Thyroid gland (tissue), 4 donors: ENCODE data around the gene AKT1. TPM values are rescaled to one million over a fixed set of nuclear protein-coding genes. Genes with fewer than 3 reads are reported as not detected.

Experiments used
- DNase-seq, 2 donors: peaks; one replicate each; pipeline ENCODE4 v3.0.0-alpha.2; 2019
- H3K27ac ChIP-seq, 3 donors: fragments of 200-600 bp; sonication (generic); 1 replicate in 2 of 3; 2 replicates in 1 of 3; pipeline ENCODE4 v1.5.1; 2016 to 2019; ENCODE audit warnings: mild to moderate bottlenecking in 1 of 3, moderate library complexity in 1 of 3
- H3K27me3 ChIP-seq: fragments of 200-600 bp; sonication (generic); one replicate; pipeline ENCODE4 v1.5.1; 2019
- H3K36me3 ChIP-seq, 2 donors: fragments of 200-600 bp; sonication (generic); one replicate each; pipeline ENCODE4 v1.5.1; 2016 to 2019
- H3K4me1 ChIP-seq, 2 donors: fragments of 200-600 bp; sonication (generic); one replicate each; pipeline ENCODE4 v1.5.1; 2017 to 2019
- H3K4me3 ChIP-seq, 3 donors: fragments of 200-600 bp; sonication (generic); replicated peaks in 1 of 3; 1 replicate in 2 of 3; 2 replicates in 1 of 3; pipeline ENCODE4 v1.5.1; 2016; ENCODE audit warnings: mild to moderate bottlenecking in 1 of 3
- H3K9me3 ChIP-seq: fragments of 200-600 bp; sonication (generic); one replicate; pipeline ENCODE4 v1.5.1; 2017
- POLR2A ChIP-seq, 2 donors: fragments of 450-650 bp; IDR thresholded peaks; one replicate each; pipeline ENCODE4 v1.6.1; 2017; ENCODE audit warnings: antibody characterized with exemption in 2 of 2, mild to moderate bottlenecking in 2 of 2, moderate library complexity in 1 of 2
- WGBS, 2 donors: methylation state at CpG; one replicate each; pipeline ENCODE4 v1.1.5; 2017; 5-methylcytosine and 5-hydroxymethylcytosine counted together
- intact Hi-C: fragments of 100-400 bp; cut with DNase I; formaldehyde crosslinking; loops from one replicate; pipeline ENCODE4 v1.15.1; 2023
- total RNA-seq, 4 donors: library from RNA; depleted of rRNA; stranded (reverse); fragments of >200 nt; gene quantifications; one replicate each; pipeline ENCODE4 v1.2.3, GENCODE V29; 2016
- TF ChIP-seq, protein P1 (sequence below), 6 experiments: fragments of 200-600 bp in 3 of 6; fragments of 450-650 bp in 3 of 6; sonication (generic) in 3 of 6; IDR thresholded peaks; one replicate each; pipeline ENCODE4 v1.5.1; 2016 to 2019; ENCODE audit warnings: antibody characterized with exemption in 6 of 6, mild to moderate bottlenecking in 2 of 6, inconsistent platforms in 1 of 6, moderate library complexity in 1 of 6

Gene AKT1
- total RNA-seq, 4 donors from 2014 or later = 99.8 to 179 (median 152) TPM

DNA sequence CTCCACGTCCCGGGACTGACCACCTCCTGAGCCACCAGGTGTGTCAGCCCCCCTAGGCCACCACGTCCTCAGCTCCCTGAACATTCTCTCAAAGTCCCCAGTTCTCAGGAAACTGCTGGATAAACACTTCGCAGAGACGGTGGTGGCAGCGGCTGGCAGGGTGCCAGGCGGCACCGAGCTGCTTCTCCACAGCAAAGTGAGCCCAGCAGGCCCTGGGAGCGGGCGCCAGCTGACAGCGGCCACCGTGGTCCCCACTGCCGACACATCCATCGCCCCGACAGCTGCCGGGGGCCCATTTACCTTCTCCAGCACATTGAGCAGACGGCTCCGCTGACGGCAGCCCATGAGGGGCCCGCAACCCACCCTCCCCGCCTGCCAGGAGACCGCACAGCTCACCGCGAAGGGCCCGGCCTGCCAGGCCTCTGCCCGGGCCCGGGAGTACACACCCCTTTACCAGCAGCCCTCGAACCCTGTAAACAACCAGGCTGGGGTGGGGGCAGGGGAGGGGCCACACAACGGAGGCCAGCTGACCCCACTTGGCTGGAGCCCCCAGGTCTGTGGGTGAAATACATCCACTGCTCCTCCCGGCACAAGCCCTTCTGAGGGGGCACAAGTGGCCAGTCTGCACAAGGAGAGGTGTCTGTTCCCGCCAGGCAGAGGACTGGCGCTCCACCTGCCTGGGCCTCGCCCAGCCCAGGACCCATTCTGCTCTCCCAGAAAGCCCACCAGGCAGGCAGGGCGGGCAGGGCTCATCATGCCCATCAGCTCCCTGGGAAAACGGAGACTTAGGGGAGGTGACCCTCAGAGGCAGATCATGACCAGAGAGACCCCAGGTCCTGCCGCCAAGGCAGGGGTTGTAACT is 10.5 kb downstream of the AKT1 start:
- peaks cover 0 to 5% of the 10 kb centered on the region in 2 donors for H3K36me3 ChIP-seq
- peak overlapping the region; percentile 75 to 99 (median 82) for H3K27ac ChIP-seq
- no peaks in the 10 kb centered on the region for H3K27me3 ChIP-seq
- intact Hi-C loops = no loop called here
- no peak for TF ChIP-seq POLR2A (IDR thresholded peaks at IDR 0.05)
- TF ChIP-seq, protein P1, sequence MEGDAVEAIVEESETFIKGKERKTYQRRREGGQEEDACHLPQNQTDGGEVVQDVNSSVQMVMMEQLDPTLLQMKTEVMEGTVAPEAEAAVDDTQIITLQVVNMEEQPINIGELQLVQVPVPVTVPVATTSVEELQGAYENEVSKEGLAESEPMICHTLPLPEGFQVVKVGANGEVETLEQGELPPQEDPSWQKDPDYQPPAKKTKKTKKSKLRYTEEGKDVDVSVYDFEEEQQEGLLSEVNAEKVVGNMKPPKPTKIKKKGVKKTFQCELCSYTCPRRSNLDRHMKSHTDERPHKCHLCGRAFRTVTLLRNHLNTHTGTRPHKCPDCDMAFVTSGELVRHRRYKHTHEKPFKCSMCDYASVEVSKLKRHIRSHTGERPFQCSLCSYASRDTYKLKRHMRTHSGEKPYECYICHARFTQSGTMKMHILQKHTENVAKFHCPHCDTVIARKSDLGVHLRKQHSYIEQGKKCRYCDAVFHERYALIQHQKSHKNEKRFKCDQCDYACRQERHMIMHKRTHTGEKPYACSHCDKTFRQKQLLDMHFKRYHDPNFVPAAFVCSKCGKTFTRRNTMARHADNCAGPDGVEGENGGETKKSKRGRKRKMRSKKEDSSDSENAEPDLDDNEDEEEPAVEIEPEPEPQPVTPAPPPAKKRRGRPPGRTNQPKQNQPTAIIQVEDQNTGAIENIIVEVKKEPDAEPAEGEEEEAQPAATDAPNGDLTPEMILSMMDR (IDR thresholded peaks at IDR 0.05) = no peak
- no peak overlapping the region for H3K4me3 ChIP-seq
- WGBS, 2 donors = 44 to 56% methylated on average over 20 to 27 of the region's 36 CpGs
- H3K4me1 ChIP-seq = peaks cover 26 to 50% of the 10 kb centered on the region in 2 donors
- peak; percentile 91 to 93 for DNase-seq
- H3K9me3 ChIP-seq = no peaks in the 10 kb centered on the region

GRCh38 chr14:104784218-104784568 is 11.4 kb downstream of the AKT1 start:
- no peak overlapping the region for H3K4me3 ChIP-seq
- H3K27me3 ChIP-seq = no peaks in the 10 kb centered on the region
- no peaks in the 10 kb centered on the region for H3K36me3 ChIP-seq
- H3K27ac ChIP-seq = peak overlapping the region; percentile 75 to 99 (median 82)
- intact Hi-C loops = no loop called here
- no peak for DNase-seq
- TF ChIP-seq, protein P1 (IDR thresholded peaks at IDR 0.05) = no peak
- no peak for TF ChIP-seq POLR2A (IDR thresholded peaks at IDR 0.05)
- WGBS, 2 donors = 100% methylated on average over 1 of the region's 9 CpGs; no CpG with 5 or more reads in 1 of the 2 donors
- H3K4me1 ChIP-seq = peaks cover 26 to 51% of the 10 kb centered on the region in 2 donors
- no peaks in the 10 kb centered on the region for H3K9me3 ChIP-seq

GRCh38 chr14:104783484-104784217 is 11.9 kb downstream of the AKT1 start:
- Histone ChIP-seq H3K4me1 (peaks cover 29 to 51% of the 10 kb centered on the region in 2 donors), H3K9me3 (no peaks in the 10 kb centered on the region), H3K27me3 (no peaks in the 10 kb centered on the region), H3K27ac (peak overlapping the region in 2 of 3 donors; percentile 82 to 99), H3K36me3 (no peaks in the 10 kb centered on the region), H3K4me3 (no peak overlapping the region)
- 73 to 80% methylated on average over 1 to 7 of the region's 16 CpGs for WGBS, 2 donors
- TF ChIP-seq, protein P1 (IDR thresholded peaks at IDR 0.05) = no peak
- no peak for TF ChIP-seq POLR2A (IDR thresholded peaks at IDR 0.05)
- DNase-seq = no peak
- intact Hi-C loops = no loop called here

DNA sequence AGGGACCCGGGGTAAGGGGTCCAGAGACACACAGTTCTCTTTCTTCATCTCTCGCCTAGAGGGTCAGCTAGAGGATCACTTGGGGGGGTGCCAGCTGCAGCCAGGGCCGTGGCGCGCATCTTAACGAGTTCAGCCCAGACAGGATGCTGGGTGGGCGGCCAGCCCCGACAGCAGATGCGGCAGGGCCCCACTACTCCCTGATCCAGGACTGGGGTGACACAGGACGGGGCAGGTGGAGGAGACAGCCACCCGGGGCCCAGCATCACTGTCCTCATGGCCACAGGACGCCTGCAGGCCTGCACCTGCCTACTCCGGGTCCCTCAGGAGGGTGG is 12.8 kb downstream of the AKT1 start:
- H3K9me3 ChIP-seq = no peaks in the 10 kb centered on the region
- peaks cover 38 to 56% of the 10 kb centered on the region in 2 donors for H3K4me1 ChIP-seq
- H3K27me3 ChIP-seq = no peaks in the 10 kb centered on the region
- no peak overlapping the region for H3K4me3 ChIP-seq
- H3K36me3 ChIP-seq = no peaks in the 10 kb centered on the region
- no peak for DNase-seq
- 69 to 85% methylated on average over 4 to 12 of the region's 13 CpGs for WGBS, 2 donors
- TF ChIP-seq POLR2A (IDR thresholded peaks at IDR 0.05) = no peak
- TF ChIP-seq, protein P1 (IDR thresholded peaks at IDR 0.05) = no peak
- H3K27ac ChIP-seq = peak overlapping the region in 1 of 3 donors; percentile 50
- intact Hi-C loops = no loop called here
